Neural progenitor cell (in vitro differentiated cells): ENCODE results near the gene PNLIP. TPM values are rescaled to one million over a fixed set of nuclear protein-coding genes. Genes with fewer than 3 reads are reported as not detected.

Experiments
- DNase-seq: peaks from one replicate; pipeline ENCODE4 v3.0.0-alpha.2; 2016; ENCODE audit warnings: low spot score
- H2AFZ ChIP-seq: fragments of 200-600 bp; sonication (generic); replicated peaks from 2 replicates; pipeline ENCODE4 v1.6.1; 2016; ENCODE audit warnings: antibody characterized with exemption
- H3F3A ChIP-seq: fragments of 200-600 bp; sonication (generic); 2 replicates; pipeline ENCODE4 v1.6.1; 2016; ENCODE audit warnings: antibody characterized with exemption, low read depth
- H3K27ac ChIP-seq: fragments of 200-600 bp; sonication (generic); 2 replicates; pipeline ENCODE4 v1.5.1; 2016; ENCODE audit warnings: mild to moderate bottlenecking
- H3K27me3 ChIP-seq: fragments of 200-600 bp; sonication (generic); 2 replicates; pipeline ENCODE4 v1.6.1; 2016; ENCODE audit warnings: mild to moderate bottlenecking, moderate library complexity
- H3K36me3 ChIP-seq: fragments of 200-600 bp; sonication (generic); 2 replicates; pipeline ENCODE4 v1.5.1; 2016
- H3K4me1 ChIP-seq: fragments of 200-600 bp; sonication (generic); 2 replicates; pipeline ENCODE4 v1.6.1; 2016; ENCODE audit warnings: mixed run types
- H3K4me2 ChIP-seq: fragments of 200-600 bp; sonication (generic); 2 replicates; pipeline ENCODE4 v1.6.1; 2016
- H3K4me3 ChIP-seq: fragments of 200-600 bp; sonication (generic); 2 replicates; pipeline ENCODE4 v1.5.1; 2016
- H3K79me2 ChIP-seq: fragments of 200-600 bp; sonication (generic); 2 replicates; pipeline ENCODE4 v1.6.1; 2016; ENCODE audit warnings: low read depth
- H3K9ac ChIP-seq: fragments of 200-600 bp; sonication (generic); 2 replicates; pipeline ENCODE4 v1.6.1; 2016
- H3K9me3 ChIP-seq: fragments of 200-600 bp; sonication (generic); 2 replicates; pipeline ENCODE4 v1.5.1; 2016; ENCODE audit warnings: low read depth
- H4K20me1 ChIP-seq: fragments of 200-600 bp; sonication (generic); 2 replicates; pipeline ENCODE4 v1.6.1; 2016; ENCODE audit warnings: low read depth
- H3K27ac Mint-ChIP-seq: 3 replicates; pipeline ENCODE4 v1.8.0; 2021; ENCODE audit warnings: mixed read lengths
- H3K27me3 Mint-ChIP-seq: 2 replicates; pipeline ENCODE4 v1.8.0; 2022; ENCODE audit warnings: low read depth, mild to moderate bottlenecking, inconsistent platforms, moderate library complexity, mixed read lengths; ENCODE audit not compliant: insufficient read depth
- H3K36me3 Mint-ChIP-seq: 3 replicates; pipeline ENCODE4 v1.8.0; 2021; ENCODE audit warnings: mixed read lengths
- H3K4me1 Mint-ChIP-seq: 3 replicates; pipeline ENCODE4 v1.8.0; 2021; ENCODE audit warnings: mixed read lengths
- H3K4me3 Mint-ChIP-seq: 3 replicates; pipeline ENCODE4 v1.8.0; 2021; ENCODE audit warnings: mild to moderate bottlenecking, moderate library complexity, mixed read lengths
- H3K9me3 Mint-ChIP-seq: 3 replicates; pipeline ENCODE4 v1.8.0; 2020; ENCODE audit warnings: mixed read lengths
- EZH2 ChIP-seq: fragments of 200-600 bp; sonication (generic); IDR thresholded peaks from 2 replicates; pipeline ENCODE4 v1.6.1; 2017; ENCODE audit warnings: antibody characterized with exemption, mild to moderate bottlenecking, moderate library complexity
- EZH2phosphoT487 ChIP-seq: fragments of 200-600 bp; sonication (generic); IDR thresholded peaks from 2 replicates; pipeline ENCODE4 v1.6.1; 2017; ENCODE audit warnings: antibody characterized with exemption
- total RNA-seq: library from RNA; depleted of rRNA; stranded (reverse); fragments of >200 nt; gene quantifications from 2 replicates; pipeline ENCODE4 v1.2.3, GENCODE V29; 2015; ENCODE audit warnings: low replicate concordance
- TF ChIP-seq, protein P1 (sequence below): fragments of 200-600 bp; sonication (generic); IDR thresholded peaks from 2 replicates; pipeline ENCODE4 v1.5.1; 2017; ENCODE audit warnings: antibody characterized with exemption, mild to moderate bottlenecking

PNLIP gene
- total RNA-seq, 1 donor from 2014 or later, result not detected

DNA sequence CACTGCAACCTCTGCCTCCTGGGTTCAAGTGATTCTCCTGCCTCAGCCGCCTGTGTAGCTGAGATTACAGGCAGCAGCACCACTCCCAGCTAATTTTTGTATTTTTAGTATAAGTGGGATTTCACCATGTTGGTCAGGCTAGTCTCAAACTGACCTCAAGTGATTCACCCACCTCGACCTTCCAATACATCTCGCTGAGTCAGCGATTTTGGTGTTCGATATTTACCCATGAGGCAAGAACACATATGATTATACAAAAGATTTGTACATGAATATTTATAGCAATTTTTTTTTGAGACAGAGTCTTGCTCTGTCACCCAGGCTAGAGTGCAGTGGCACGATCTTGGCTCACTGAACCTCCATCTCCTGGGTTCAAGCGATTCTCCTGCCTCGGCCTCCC, 19.8 kb downstream of the PNLIP start:
- Mint-ChIP-seq H3K27me3 (no peaks in the 10 kb centered on the region), H3K27ac (no peak overlapping the region), H3K4me1 (no peaks in the 10 kb centered on the region), H3K36me3 (no peaks in the 10 kb centered on the region), H3K4me3 (no peak overlapping the region), H3K9me3 (no peaks in the 10 kb centered on the region)
- Histone ChIP-seq H3K4me3 (no peak overlapping the region), H3K27me3 (no peaks in the 10 kb centered on the region), H2AFZ (no peak overlapping the region), H3K4me1 (no peaks in the 10 kb centered on the region), H3K9me3 (no peaks in the 10 kb centered on the region), H3K9ac (no peak overlapping the region), H3K36me3 (no peaks in the 10 kb centered on the region), H3K4me2 (no peak overlapping the region), H3K27ac (no peak overlapping the region), H4K20me1 (no peaks in the 10 kb centered on the region), H3F3A (no peaks in the 10 kb centered on the region), H3K79me2 (no peaks in the 10 kb centered on the region)
- DNase-seq, result no peak
- TF ChIP-seq EZH2phosphoT487 (no peak), EZH2 (no peak)
- TF ChIP-seq, protein P1, sequence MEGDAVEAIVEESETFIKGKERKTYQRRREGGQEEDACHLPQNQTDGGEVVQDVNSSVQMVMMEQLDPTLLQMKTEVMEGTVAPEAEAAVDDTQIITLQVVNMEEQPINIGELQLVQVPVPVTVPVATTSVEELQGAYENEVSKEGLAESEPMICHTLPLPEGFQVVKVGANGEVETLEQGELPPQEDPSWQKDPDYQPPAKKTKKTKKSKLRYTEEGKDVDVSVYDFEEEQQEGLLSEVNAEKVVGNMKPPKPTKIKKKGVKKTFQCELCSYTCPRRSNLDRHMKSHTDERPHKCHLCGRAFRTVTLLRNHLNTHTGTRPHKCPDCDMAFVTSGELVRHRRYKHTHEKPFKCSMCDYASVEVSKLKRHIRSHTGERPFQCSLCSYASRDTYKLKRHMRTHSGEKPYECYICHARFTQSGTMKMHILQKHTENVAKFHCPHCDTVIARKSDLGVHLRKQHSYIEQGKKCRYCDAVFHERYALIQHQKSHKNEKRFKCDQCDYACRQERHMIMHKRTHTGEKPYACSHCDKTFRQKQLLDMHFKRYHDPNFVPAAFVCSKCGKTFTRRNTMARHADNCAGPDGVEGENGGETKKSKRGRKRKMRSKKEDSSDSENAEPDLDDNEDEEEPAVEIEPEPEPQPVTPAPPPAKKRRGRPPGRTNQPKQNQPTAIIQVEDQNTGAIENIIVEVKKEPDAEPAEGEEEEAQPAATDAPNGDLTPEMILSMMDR, result no peak

GRCh38 chr10:116566932-116567331, 21.2 kb downstream of the PNLIP start:
- no peaks in the 10 kb centered on the region for H3K27me3 Mint-ChIP-seq
- Histone ChIP-seq H3K9ac (no peak overlapping the region), H3K27me3 (no peaks in the 10 kb centered on the region), H3K27ac (no peak overlapping the region), H3K36me3 (no peaks in the 10 kb centered on the region), H3K4me1 (no peaks in the 10 kb centered on the region), H3K79me2 (no peaks in the 10 kb centered on the region), H3K4me2 (no peak overlapping the region), H3F3A (no peaks in the 10 kb centered on the region), H3K4me3 (no peak overlapping the region), H2AFZ (no peak overlapping the region), H3K9me3 (no peaks in the 10 kb centered on the region), H4K20me1 (no peaks in the 10 kb centered on the region)
- no peak overlapping the region for H3K27ac Mint-ChIP-seq
- H3K4me1 Mint-ChIP-seq, result no peaks in the 10 kb centered on the region
- TF ChIP-seq, protein P1, result no peak
- TF ChIP-seq EZH2phosphoT487 (no peak), EZH2 (no peak)
- H3K4me3 Mint-ChIP-seq, result no peak overlapping the region
- H3K36me3 Mint-ChIP-seq, result no peaks in the 10 kb centered on the region
- no peaks in the 10 kb centered on the region for H3K9me3 Mint-ChIP-seq
- DNase-seq, result no peak

DNA sequence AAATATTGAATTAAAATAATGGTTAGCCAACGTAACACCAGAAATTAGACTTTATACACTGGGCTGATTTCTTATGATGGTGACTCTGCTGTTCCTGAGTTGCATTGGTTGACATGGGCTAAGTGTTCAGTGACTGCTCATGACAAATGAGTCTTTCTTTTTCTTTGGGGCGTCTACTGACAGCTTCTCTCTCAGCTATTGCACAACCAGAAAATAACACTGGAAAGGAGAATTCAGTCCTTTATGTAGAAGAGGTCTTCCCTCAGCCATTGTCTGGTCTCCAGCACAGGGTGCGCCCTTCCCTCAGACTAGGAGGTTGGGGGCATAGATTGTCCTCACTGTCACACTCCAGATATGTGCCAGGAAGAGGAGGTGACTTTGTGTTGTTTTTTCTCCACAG, 21.6 kb downstream of the PNLIP start:
- H3K27me3 ChIP-seq, result no peaks in the 10 kb centered on the region
- H2AFZ ChIP-seq, result no peak overlapping the region
- no peaks in the 10 kb centered on the region for H3K9me3 ChIP-seq
- H3K27me3 Mint-ChIP-seq, result no peaks in the 10 kb centered on the region
- H3K9me3 Mint-ChIP-seq, result no peaks in the 10 kb centered on the region
- no peak for TF ChIP-seq EZH2phosphoT487
- TF ChIP-seq, protein P1, result no peak
- no peak for TF ChIP-seq EZH2
- H3K4me1 Mint-ChIP-seq, result no peaks in the 10 kb centered on the region
- H3K4me1 ChIP-seq, result no peaks in the 10 kb centered on the region
- H3K4me2 ChIP-seq, result no peak overlapping the region
- no peak overlapping the region for H3K4me3 Mint-ChIP-seq
- no peaks in the 10 kb centered on the region for H3K79me2 ChIP-seq
- no peaks in the 10 kb centered on the region for H3F3A ChIP-seq
- H3K27ac ChIP-seq, result no peak overlapping the region
- no peak overlapping the region for H3K27ac Mint-ChIP-seq
- H4K20me1 ChIP-seq, result no peaks in the 10 kb centered on the region
- no peak overlapping the region for H3K9ac ChIP-seq
- H3K36me3 Mint-ChIP-seq, result no peaks in the 10 kb centered on the region
- H3K36me3 ChIP-seq, result no peaks in the 10 kb centered on the region
- no peak overlapping the region for H3K4me3 ChIP-seq
- no peak for DNase-seq

GRCh38 chr10:116574797-116575196, 29.1 kb downstream of the PNLIP start:
- Histone ChIP-seq H3K9me3 (no peaks in the 10 kb centered on the region), H3K79me2 (no peaks in the 10 kb centered on the region), H3K27me3 (no peaks in the 10 kb centered on the region), H4K20me1 (no peaks in the 10 kb centered on the region), H2AFZ (no peak overlapping the region), H3K36me3 (no peaks in the 10 kb centered on the region), H3K27ac (no peak overlapping the region), H3K4me1 (no peaks in the 10 kb centered on the region), H3K9ac (no peak overlapping the region), H3K4me2 (no peak overlapping the region), H3F3A (no peaks in the 10 kb centered on the region), H3K4me3 (no peak overlapping the region)
- Mint-ChIP-seq H3K27ac (no peak overlapping the region), H3K36me3 (no peaks in the 10 kb centered on the region), H3K27me3 (no peaks in the 10 kb centered on the region), H3K4me3 (no peak overlapping the region), H3K4me1 (no peaks in the 10 kb centered on the region), H3K9me3 (no peaks in the 10 kb centered on the region)
- DNase-seq, result no peak
- no peak for TF ChIP-seq EZH2
- TF ChIP-seq, protein P1, result no peak
- no peak for TF ChIP-seq EZH2phosphoT487
